CD14-positive monocyte (primary cell): Measurements from ENCODE around the gene KHDRBS1. TPM values are rescaled to one million over a fixed set of nuclear protein-coding genes. Genes with fewer than 3 reads are reported as not detected.

ENCODE experiments used
- DNase-seq, 3 donors: peaks; one replicate each; pipeline ENCODE4 v3.0.0-alpha.2; 2011 to 2022
- H2AFZ ChIP-seq: 2 replicates; pipeline ENCODE4 v1.6.0; 2012; ENCODE audit warnings: mild to moderate bottlenecking, low read depth, low read length, inconsistent platforms; ENCODE audit not compliant: insufficient read depth, poor library complexity, severe bottlenecking
- H3K27ac ChIP-seq, 2 donors: 1 replicate in 1 of 2; 2 replicates in 1 of 2; pipeline ENCODE4 v1.5.1; 2012 to 2013; ENCODE audit warnings: low read length in 2 of 2, control low read depth in 1 of 2, inconsistent platforms in 1 of 2, low read depth in 1 of 2, mild to moderate bottlenecking in 1 of 2
- H3K27me3 ChIP-seq, 2 donors: one replicate each; pipeline versions ENCODE4 v1.6.0 to v1.6.1; 2011 to 2013; ENCODE audit warnings: low read length in 2 of 2; ENCODE audit not compliant: control insufficient read depth in 2 of 2, insufficient read depth in 2 of 2
- H3K36me3 ChIP-seq, 2 donors: replicated peaks in 1 of 2; 1 replicate in 1 of 2; 2 replicates in 1 of 2; pipeline versions ENCODE4 v1.5.1 to v1.6.1; 2012 to 2013; ENCODE audit warnings: low read length in 2 of 2, control low read depth in 1 of 2, inconsistent platforms in 1 of 2, mild to moderate bottlenecking in 1 of 2; ENCODE audit not compliant: insufficient read depth in 2 of 2, control insufficient read depth in 1 of 2
- H3K4me1 ChIP-seq, 2 donors: 1 replicate in 1 of 2; 2 replicates in 1 of 2; pipeline versions ENCODE4 v1.5.1 to v1.6.1; 2012 to 2013; ENCODE audit warnings: low read length in 2 of 2, control low read depth in 1 of 2, inconsistent platforms in 1 of 2, mild to moderate bottlenecking in 1 of 2, moderate library complexity in 1 of 2; ENCODE audit not compliant: insufficient read depth in 2 of 2, control insufficient read depth in 1 of 2
- H3K4me2 ChIP-seq: replicated peaks from 2 replicates; pipeline ENCODE3; 2012; ENCODE audit warnings: low read length, moderate library complexity, mild to moderate bottlenecking; ENCODE audit not compliant: poor library complexity, severe bottlenecking; ENCODE audit errors: extremely low read depth
- H3K4me3 ChIP-seq, 3 experiments: fragments of 200-600 bp in 1 of 3; sonication (generic) in 1 of 3; replicated peaks in 1 of 3; 1 replicate in 2 of 3; 2 replicates in 1 of 3; pipeline ENCODE4 v1.5.1; 2011 to 2013; ENCODE audit warnings: low read length in 3 of 3, mild to moderate bottlenecking in 3 of 3, control low read depth in 2 of 3, low read depth in 2 of 3, inconsistent platforms in 1 of 3, moderate library complexity in 1 of 3
- H3K79me2 ChIP-seq: 2 replicates; pipeline ENCODE4 v1.6.0; 2012; ENCODE audit warnings: mild to moderate bottlenecking, control low read depth, inconsistent platforms, low read length, moderate library complexity; ENCODE audit not compliant: insufficient read depth
- H3K9ac ChIP-seq: 2 replicates; pipeline ENCODE4 v1.6.0; 2017; ENCODE audit warnings: low read length, mild to moderate bottlenecking; ENCODE audit not compliant: insufficient read depth, poor library complexity, severe bottlenecking
- H3K9me3 ChIP-seq, 2 donors: replicated peaks in 1 of 2; 1 replicate in 1 of 2; 2 replicates in 1 of 2; pipeline versions ENCODE4 v1.5.1 to v1.6.1; 2012 to 2013; ENCODE audit warnings: low read length in 2 of 2, control low read depth in 1 of 2; ENCODE audit not compliant: control insufficient read depth in 1 of 2, insufficient read depth in 1 of 2
- H4K20me1 ChIP-seq: 2 replicates; pipeline ENCODE4 v1.6.0; 2012; ENCODE audit warnings: mild to moderate bottlenecking, low read length, control low read depth, moderate library complexity; ENCODE audit not compliant: insufficient read depth
- H3K27ac Mint-ChIP-seq, 7 donors: one replicate each; pipeline ENCODE4 v1.8.0; 2020; ENCODE audit warnings: mild to moderate bottlenecking in 7 of 7, mixed read lengths in 7 of 7, moderate library complexity in 6 of 7, inconsistent platforms in 2 of 7
- H3K27me3 Mint-ChIP-seq, 3 donors: one replicate each; pipeline ENCODE4 v1.8.0; 2021 to 2022; ENCODE audit warnings: low read depth in 3 of 3, mild to moderate bottlenecking in 3 of 3, mixed read lengths in 3 of 3, moderate library complexity in 3 of 3, inconsistent platforms in 1 of 3
- H3K36me3 Mint-ChIP-seq, 2 donors: one replicate each; pipeline ENCODE4 v1.8.0; 2020; ENCODE audit warnings: mixed read lengths in 2 of 2, inconsistent platforms in 1 of 2, mild to moderate bottlenecking in 1 of 2
- H3K4me1 Mint-ChIP-seq: one replicate; pipeline ENCODE4 v1.8.0; 2020; ENCODE audit warnings: mild to moderate bottlenecking, mixed read lengths
- H3K4me3 Mint-ChIP-seq, 2 donors: one replicate each; pipeline ENCODE4 v1.8.0; 2020; ENCODE audit warnings: mild to moderate bottlenecking in 2 of 2, mixed read lengths in 2 of 2, moderate library complexity in 1 of 2
- H3K9me3 Mint-ChIP-seq, 7 donors: one replicate each; pipeline ENCODE4 v1.8.0; 2020 to 2022; ENCODE audit warnings: mixed read lengths in 7 of 7, mild to moderate bottlenecking in 6 of 7, moderate library complexity in 6 of 7, inconsistent platforms in 2 of 7
- WGBS: methylation state at CpG from one replicate; pipeline ENCODE4 v1.1.5; 2013; ENCODE audit warnings: missing lambda C conversion rate; ENCODE audit not compliant: insufficient coverage; 5-methylcytosine and 5-hydroxymethylcytosine counted together
- intact Hi-C, 2 donors: fragments of 100-400 bp; cut with micrococcal nuclease; formaldehyde crosslinking; loops; one replicate each; pipeline versions ENCODE4 v1.15.0 to v1.15.1; 2023
- polyA plus RNA-seq, 3 donors: library from polyadenylated mRNA; depleted of rRNA in 1 of 3; unstranded in 2 of 3; stranded (reverse) in 1 of 3; fragments of 300-500 nt in 2 of 3; fragments of >200 nt in 1 of 3; fragmentation: Illumina TruSeq in 2 of 3; gene quantifications; 1 replicate in 2 of 3; 2 replicates in 1 of 3; pipeline ENCODE4 v1.2.3, GENCODE V29; 2012 to 2021
- TF ChIP-seq, protein P1 (sequence below): fragments of 200-600 bp; IDR thresholded peaks from one replicate; pipeline ENCODE4 v1.8.0; 2022; ENCODE audit warnings: antibody characterized with exemption, mild to moderate bottlenecking

Gene KHDRBS1
- polyA plus RNA-seq, 3 donors = 40.7 to 65.6 (median 51.6) TPM

DNA sequence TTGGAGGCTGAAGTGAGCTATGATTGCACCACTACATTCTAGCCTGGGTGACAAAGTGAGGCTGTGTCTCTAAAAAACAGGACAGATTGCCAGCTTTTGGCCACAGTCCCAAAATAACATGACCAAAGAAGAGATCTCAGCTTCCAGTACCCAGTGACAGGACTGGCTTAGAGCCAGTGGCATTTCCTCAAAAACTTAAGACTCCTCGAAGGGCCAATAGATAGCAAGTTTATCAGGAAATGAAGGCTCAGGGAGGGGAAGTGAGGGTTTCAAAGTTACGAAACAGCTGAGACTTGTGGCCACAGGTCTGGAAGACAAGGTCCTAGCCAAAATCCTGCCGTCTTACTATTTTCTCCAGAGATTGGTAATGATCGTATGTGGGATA lies 52.8 kb downstream of the KHDRBS1 start:
- Histone ChIP-seq H3K4me1 (peaks cover 38 to 47% of the 10 kb centered on the region in 2 donors), H3K27me3 (no peaks in the 10 kb centered on the region), H3K4me2 (peak overlapping the region; percentile 51), H3K9ac (no peak overlapping the region), H3K4me3 (peak overlapping the region in 1 of 3 experiments; percentile 53), H2AFZ (no peak overlapping the region), H3K27ac (peak overlapping the region; percentile 58 to 71), H3K79me2 (no peaks in the 10 kb centered on the region), H3K36me3 (peaks cover 7 to 10% of the 10 kb centered on the region in 2 donors), H4K20me1 (peaks cover 10% of the 10 kb centered on the region), H3K9me3 (no peaks in the 10 kb centered on the region)
- H3K27me3 Mint-ChIP-seq = peaks cover 2 to 15% (median 5%) of the 10 kb centered on the region in 3 donors
- DNase-seq = peak; percentile 94 to 98 (median 97)
- intact Hi-C loops = loop anchor here (10.0 kb wide), 2 partner anchors 52 to 402 kb away; partner anchors contain the start of gene KHDRBS1 (in 2 of the 2)
- peaks cover 40% of the 10 kb centered on the region for H3K4me1 Mint-ChIP-seq
- no peak overlapping the region for H3K4me3 Mint-ChIP-seq
- peaks cover 7 to 19% of the 10 kb centered on the region in 2 donors for H3K36me3 Mint-ChIP-seq
- WGBS = 0% methylated on average over 2 of the region's 4 CpGs
- peak overlapping the region; percentile 58 to 93 (median 86) for H3K27ac Mint-ChIP-seq
- H3K9me3 Mint-ChIP-seq = peaks cover 0 to 4% (median 0%) of the 10 kb centered on the region in 7 donors
- TF ChIP-seq, protein P1, sequence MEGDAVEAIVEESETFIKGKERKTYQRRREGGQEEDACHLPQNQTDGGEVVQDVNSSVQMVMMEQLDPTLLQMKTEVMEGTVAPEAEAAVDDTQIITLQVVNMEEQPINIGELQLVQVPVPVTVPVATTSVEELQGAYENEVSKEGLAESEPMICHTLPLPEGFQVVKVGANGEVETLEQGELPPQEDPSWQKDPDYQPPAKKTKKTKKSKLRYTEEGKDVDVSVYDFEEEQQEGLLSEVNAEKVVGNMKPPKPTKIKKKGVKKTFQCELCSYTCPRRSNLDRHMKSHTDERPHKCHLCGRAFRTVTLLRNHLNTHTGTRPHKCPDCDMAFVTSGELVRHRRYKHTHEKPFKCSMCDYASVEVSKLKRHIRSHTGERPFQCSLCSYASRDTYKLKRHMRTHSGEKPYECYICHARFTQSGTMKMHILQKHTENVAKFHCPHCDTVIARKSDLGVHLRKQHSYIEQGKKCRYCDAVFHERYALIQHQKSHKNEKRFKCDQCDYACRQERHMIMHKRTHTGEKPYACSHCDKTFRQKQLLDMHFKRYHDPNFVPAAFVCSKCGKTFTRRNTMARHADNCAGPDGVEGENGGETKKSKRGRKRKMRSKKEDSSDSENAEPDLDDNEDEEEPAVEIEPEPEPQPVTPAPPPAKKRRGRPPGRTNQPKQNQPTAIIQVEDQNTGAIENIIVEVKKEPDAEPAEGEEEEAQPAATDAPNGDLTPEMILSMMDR = no peak

DNA sequence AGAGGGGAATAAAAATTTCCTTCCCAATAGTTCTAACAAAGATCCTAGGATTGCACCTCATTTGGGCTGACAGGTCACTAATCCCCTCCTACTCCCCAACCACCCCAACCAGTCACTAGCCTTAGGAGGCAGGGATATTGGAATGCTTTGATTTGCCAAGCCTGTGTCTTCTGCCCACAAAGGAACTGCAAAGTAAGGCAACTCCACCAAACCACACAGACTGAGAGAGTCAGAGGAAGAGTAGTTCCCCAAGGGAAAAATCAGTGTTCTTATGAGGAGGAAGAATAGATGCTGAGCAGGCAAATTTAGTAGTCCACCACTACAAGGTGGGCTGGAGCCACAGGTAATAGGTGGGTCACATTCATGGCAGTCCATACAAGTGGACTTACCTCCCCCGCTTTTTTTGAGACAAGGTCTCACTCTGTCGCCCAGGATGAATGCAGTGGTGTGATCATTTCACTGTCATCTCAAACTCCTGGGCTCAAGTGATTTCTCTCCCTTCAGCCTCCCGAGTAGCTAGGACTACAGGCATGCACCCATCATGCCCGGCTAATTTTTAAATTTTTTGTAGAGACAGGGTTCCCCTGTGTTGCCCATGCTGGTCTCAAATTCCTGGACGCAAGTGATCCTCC lies 55.4 kb downstream of the KHDRBS1 start:
- intact Hi-C loops = loop anchor here (10.0 kb wide), 2 partner anchors 54 to 404 kb away; partner anchors contain the start of gene KHDRBS1 (in 2 of the 2)
- H3K4me3 Mint-ChIP-seq = peak overlapping the region in 1 of 2 donors; percentile 4

More for the DNA sequence above, 55.4 kb downstream of the KHDRBS1 start:
- peaks cover 10% of the 10 kb centered on the region for H3K79me2 ChIP-seq
- H3K27me3 ChIP-seq = no peaks in the 10 kb centered on the region
- no peak overlapping the region for H3K9ac ChIP-seq
- no peaks in the 10 kb centered on the region for H3K36me3 ChIP-seq
- peaks cover 54 to 68% of the 10 kb centered on the region in 2 donors for H3K4me1 ChIP-seq
- 96% methylated on average over 3 of the region's 5 CpGs for WGBS
- H3K4me2 ChIP-seq = no peak overlapping the region
- H3K9me3 ChIP-seq = no peaks in the 10 kb centered on the region
- H3K4me3 ChIP-seq = no peak overlapping the region
- Mint-ChIP-seq H3K36me3 (peaks cover 0 to 5% of the 10 kb centered on the region in 2 donors), H3K27me3 (peaks cover 3 to 15% (median 5%) of the 10 kb centered on the region in 3 donors), H3K9me3 (peaks cover 0 to 4% (median 0%) of the 10 kb centered on the region in 7 donors), H3K27ac (peak overlapping the region in 5 of 7 donors; percentile 46 to 79 (median 63)), H3K4me1 (peaks cover 55% of the 10 kb centered on the region)
- no peak overlapping the region for H2AFZ ChIP-seq
- H4K20me1 ChIP-seq = peaks cover 7% of the 10 kb centered on the region
- no peak overlapping the region for H3K27ac ChIP-seq
- peak in 1 of 3 donors; percentile 12 for DNase-seq
- TF ChIP-seq, protein P1 = no peak
